H1 (cell line): Measurements from ENCODE around the gene GPR17. TPM values are rescaled to one million over a fixed set of nuclear protein-coding genes. Genes with fewer than 3 reads are reported as not detected.

Experiments
- ATF3 ChIP-seq: IDR thresholded peaks from 2 replicates; pipeline ENCODE4 v1.6.1; 2011; ENCODE audit warnings: low read depth, mild to moderate bottlenecking, low read length; ENCODE audit not compliant: insufficient read depth
- CHD7 ChIP-seq: fragments of 300-600 bp; sonication (generic); IDR thresholded peaks from 2 replicates; pipeline ENCODE4 v1.7.1; 2012; ENCODE audit warnings: low read length, moderate library complexity, mild to moderate bottlenecking, inconsistent platforms; ENCODE audit not compliant: insufficient replicate concordance
- EP300 ChIP-seq, 2 experiments: IDR thresholded peaks; 1 replicate in 1 of 2; 2 replicates in 1 of 2; pipeline ENCODE4 v1.6.1; 2011 to 2012; ENCODE audit warnings: low read depth in 2 of 2, low read length in 2 of 2, mild to moderate bottlenecking in 2 of 2, borderline replicate concordance in 1 of 2, inconsistent platforms in 1 of 2, moderate library complexity in 1 of 2
- JUN ChIP-seq: IDR thresholded peaks from 2 replicates; pipeline ENCODE4 v1.6.1; 2011; ENCODE audit warnings: low read depth, mild to moderate bottlenecking, improper control_type of control experiment, low read length
- KDM4A ChIP-seq: IDR thresholded peaks from one replicate; pipeline ENCODE4 v1.7.1; 2012; ENCODE audit warnings: low read depth, mild to moderate bottlenecking, moderate library complexity, low read length, inconsistent platforms; ENCODE audit not compliant: severe bottlenecking
- POLR2A ChIP-seq, 2 experiments: IDR thresholded peaks; 1 replicate in 1 of 2; 2 replicates in 1 of 2; pipeline ENCODE4 v1.6.1; 2011; ENCODE audit warnings: low read depth in 2 of 2, low read length in 2 of 2, mild to moderate bottlenecking in 2 of 2; ENCODE audit errors: control extremely low read depth in 1 of 2
- SIN3A ChIP-seq, 2 experiments: IDR thresholded peaks in 1 of 2; conservative IDR thresholded peaks in 1 of 2; 2 replicates each; pipeline ENCODE4 v1.6.1; 2011 to 2012; ENCODE audit warnings: low read length in 2 of 2, improper control_type of control experiment in 1 of 2, low read depth in 1 of 2, mild to moderate bottlenecking in 1 of 2
- YY1 ChIP-seq: IDR thresholded peaks from 2 replicates; pipeline ENCODE4 v1.6.1; 2011; ENCODE audit warnings: low read depth, mild to moderate bottlenecking, low read length
- polyA plus RNA-seq, 7 experiments: library from polyadenylated mRNA; depleted of rRNA in 3 of 7; stranded (reverse) in 5 of 7; unstranded in 2 of 7; fragments of >200 nt in 5 of 7; fragments of 200-250 nt in 2 of 7; gene quantifications; 1 replicate in 5 of 7; 2 replicates in 1 of 7; 4 replicates in 1 of 7; pipeline versions ENCODE4 v1.2.1 to v1.2.3, GENCODE V29; 2011 to 2013; ENCODE audit warnings: missing spikeins in 2 of 7, mixed read lengths in 2 of 7
- total RNA-seq: library from RNA; stranded (reverse); fragmentation: NEBNext Ultra II Directional; extraction: Animal tissue kit (Norgen Biotek cat#: 25700); gene quantifications from 2 replicates; pipeline ENCODE4 v1.2.1, GENCODE V29; 2021

GPR17 gene
- total and polyA plus RNA-seq, 2 of the 8 experiments (the other 6 are each of a cell fraction or from before 2014, with no cell fraction given) = 0.03 TPM; not detected in 1

GRCh38 chr2:127632592-127633489, 13.1 kb upstream of the GPR17 start (continued):
- TF ChIP-seq CHD7 (no peak), KDM4A (no peak), ATF3 (no peak), POLR2A (IDR thresholded peaks at IDR 0.05; ENCODE audit: control extremely low read depth in 1 of 2, low read depth in 2 of 2, low read length in 2 of 2) (no peak), EP300 (IDR thresholded peaks at IDR 0.05; ENCODE audit: borderline replicate concordance in 1 of 2, low read depth in 2 of 2, low read length in 2 of 2) (no peak), JUN (no peak), SIN3A (conservative IDR thresholded peaks at IDR 0.05 in 1 of 2, IDR thresholded peaks at IDR 0.05 in 1 of 2; ENCODE audit: low read depth in 1 of 2, low read length in 2 of 2) (no peak), YY1 (no peak)
